Measurements from ENCODE around the gene TM9SF3.
"Not testable (repeated sequence)": the region's sequence is repeated elsewhere in the genome, so short reads cannot be mapped to it uniquely, and the experiment has no call there.

TM9SF3 gene

GRCh38 chr10:96606216-96606615 lies 19.4 kb upstream of the TM9SF3 start:
- FAIRE-seq (no peak), DNase-seq (ENCODE audit: extremely low spot score, insufficient read length, low read depth) (no peak)

DNA sequence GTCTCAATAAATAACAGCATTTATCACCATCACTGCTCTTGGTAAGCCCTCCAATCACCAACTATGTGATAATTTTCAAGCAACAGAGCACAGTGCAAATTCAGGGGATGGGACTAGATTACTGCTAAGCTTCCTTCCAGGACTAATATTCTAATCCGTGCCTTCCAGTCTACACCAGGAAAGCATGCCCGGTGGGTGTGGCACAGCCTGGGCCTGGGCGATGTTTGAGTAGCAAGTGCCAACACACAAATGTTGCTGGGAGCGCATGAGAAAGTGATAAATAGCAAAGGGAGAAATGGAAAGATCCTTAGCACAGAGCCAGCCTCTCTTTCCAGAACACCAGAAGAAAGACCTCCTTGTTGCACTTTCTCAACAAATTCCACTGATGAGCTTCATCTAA lies 13.5 kb upstream of the TM9SF3 start:
- DNase-seq (ENCODE audit: extremely low spot score, insufficient read length, low read depth) (no peak), FAIRE-seq (no peak)

- FAIRE-seq (no peak), DNase-seq (ENCODE audit: extremely low spot score, insufficient read length, low read depth) (no peak)
These were observed 12.0 kb upstream of the TM9SF3 start for GRCh38 chr10:96598846-96599245.

DNA sequence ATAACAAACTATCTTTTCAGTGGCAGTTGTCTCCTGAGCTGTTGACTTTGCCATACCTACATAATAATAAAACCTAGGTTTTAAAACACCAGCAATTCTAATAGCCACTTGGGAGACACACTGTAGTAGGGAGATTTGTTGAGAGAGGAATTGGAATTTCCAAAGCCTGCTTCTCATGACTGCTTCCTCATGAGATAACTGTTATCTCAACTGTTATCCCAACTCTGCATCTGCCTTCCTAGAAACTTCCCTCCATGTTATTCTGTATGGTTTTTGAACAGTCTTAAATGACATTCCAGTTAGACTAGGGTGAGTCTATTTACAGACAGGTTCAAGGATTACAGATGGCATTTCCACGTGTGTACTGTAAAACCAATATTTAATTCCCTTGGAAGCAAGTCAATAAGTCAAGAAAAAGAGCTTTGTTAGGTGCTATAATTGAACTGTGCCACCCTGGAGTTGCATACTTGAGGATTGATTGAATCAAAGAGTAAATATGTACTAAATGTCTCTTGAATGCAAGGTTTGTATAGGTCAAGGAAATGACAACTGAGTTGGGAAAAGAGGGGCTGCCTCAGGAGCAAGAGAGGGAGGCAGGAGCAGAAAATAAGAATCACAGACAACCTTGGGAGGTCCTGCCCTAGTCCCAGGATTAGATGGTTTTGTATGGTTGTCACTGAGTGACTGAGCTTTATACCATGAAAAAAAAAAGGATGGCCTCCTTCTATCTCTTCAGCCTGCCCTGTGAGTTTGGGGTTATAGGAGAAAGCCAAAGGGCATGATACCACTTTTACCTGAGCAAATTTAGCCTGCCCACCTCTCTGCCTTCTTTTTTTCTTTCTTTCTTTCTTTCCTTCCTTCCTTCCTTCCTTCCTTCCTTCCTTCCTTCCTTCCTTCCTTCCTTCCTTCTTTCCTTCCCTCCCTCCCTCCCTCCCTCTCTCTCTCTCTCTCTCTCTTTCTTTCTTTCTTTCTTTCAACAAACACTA lies 9.9 kb upstream of the TM9SF3 start:
- DNase-seq (ENCODE audit: extremely low spot score, insufficient read length, low read depth) (no peak), FAIRE-seq (no peak)

DNA sequence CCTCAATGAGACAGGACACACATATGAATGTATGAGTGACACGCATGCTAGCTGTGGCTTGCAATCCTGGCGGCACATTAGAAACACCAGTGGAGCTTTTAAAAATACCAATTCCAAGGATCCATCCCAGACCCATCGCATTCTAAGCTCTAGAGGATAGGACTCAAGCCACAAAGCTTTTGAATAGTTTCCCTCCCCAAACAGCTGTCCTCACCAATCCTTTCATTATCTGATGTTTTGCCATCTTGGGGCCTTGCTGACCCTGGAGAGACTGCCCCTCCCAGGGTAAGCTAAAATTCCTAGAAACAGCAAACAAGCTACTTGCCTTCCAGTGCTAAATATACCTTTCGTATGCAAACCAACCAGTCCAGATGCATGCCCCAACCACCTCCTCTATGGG lies 8.9 kb upstream of the TM9SF3 start:
- DNase-seq (ENCODE audit: extremely low spot score, insufficient read length, low read depth) (no peak), FAIRE-seq (no peak)

DNA sequence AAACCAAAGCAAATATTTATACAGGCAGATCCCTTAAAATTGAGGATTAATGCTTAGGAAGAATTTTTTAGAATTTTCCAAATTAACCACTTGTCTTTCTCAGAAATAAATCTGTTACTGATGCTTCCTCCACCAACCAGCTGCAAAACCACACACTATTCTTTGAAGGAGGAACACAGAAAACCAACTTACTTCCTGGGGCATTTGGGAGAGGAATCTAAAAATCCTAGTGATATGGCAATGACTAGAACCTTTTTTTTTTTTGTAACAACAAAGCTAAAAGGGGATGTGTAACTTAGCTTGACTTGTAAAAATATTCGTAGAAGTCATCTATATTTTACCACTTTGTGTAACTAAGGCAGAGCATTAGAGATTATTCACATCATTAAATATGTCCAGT lies 5.1 kb upstream of the TM9SF3 start:
- DNase-seq (ENCODE audit: extremely low spot score, insufficient read length, low read depth) (no peak), FAIRE-seq (no peak)

GRCh38 chr10:96588616-96589419 lies 2.0 kb upstream of the TM9SF3 start:
- FAIRE-seq = peak; percentile 82
- peak; percentile 38 for DNase-seq (ENCODE audit: extremely low spot score, insufficient read length, low read depth)

DNA sequence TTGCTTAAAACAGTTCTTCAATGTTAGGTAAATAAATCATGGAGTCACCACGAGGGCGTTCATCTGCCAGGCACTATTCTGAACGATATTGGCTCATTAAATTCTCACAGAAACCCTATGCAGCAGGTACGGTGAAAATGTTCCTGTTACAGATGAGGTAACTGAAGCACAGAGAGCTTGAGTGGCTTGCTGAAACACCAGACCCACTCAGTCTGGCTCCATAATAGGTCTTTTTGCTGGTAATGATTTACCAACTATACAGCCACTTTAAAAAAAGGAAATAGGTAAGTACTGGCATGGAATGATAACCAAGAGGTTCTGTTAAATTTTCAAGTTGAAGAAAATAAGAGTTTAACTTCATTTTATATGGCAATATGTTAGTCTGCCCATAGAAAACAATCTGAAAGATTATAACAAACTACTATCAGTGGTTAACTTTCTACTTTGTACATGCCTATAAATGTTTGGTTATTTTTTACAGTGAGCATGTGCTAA lies 1.3 kb upstream of the TM9SF3 start:
- no peak for DNase-seq (ENCODE audit: extremely low spot score, insufficient read length, low read depth)
- FAIRE-seq = peak; percentile 80

GRCh38 chr10:96587264-96588059 lies 650 bp upstream of the TM9SF3 start:
- FAIRE-seq (no peak), DNase-seq (ENCODE audit: extremely low spot score, insufficient read length, low read depth) (no peak)

- DNase-seq (ENCODE audit: extremely low spot score, insufficient read length, low read depth) = no peak
- FAIRE-seq = peak; percentile 81
These were observed 935 bp downstream of the TM9SF3 start for GRCh38 chr10:96585736-96586418.

DNA sequence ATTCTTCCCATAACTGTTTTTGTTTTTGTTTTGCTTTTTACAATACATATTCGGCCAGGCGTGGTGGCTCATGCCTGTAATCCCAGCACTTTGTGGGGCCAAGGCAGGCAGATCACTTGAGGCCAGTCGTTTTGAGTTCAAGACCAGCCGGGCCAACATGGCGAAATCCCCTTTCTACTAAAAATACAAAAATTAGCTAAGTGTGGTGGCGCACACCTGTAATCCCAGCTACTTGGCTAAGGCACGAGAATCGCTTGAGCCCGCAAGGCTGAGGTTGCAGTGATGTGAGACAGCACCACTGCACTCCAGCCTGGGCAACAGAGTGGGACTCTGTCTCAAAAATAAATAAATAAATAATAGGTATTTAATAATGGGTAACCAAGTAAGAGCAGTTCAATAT lies 2.3 kb downstream of the TM9SF3 start:
- no peak for FAIRE-seq

DNA sequence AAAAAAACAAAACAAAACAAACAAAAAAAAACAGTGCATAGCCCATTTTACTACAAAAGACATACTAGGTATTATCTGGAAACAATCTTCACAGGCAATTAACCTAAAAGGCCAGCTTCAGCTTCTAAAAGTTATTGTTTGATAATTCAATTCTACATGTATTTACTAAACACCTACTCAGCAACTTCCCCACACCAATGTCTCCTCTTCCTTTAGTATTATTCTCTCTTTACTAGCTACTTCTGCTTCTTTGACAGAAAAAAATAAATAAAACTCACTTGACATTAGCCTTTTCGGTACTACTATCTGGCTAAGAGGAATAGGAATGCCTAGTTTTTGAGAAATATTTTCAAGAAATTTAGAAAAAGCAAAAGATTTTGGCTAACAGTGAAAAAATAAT lies 2.8 kb downstream of the TM9SF3 start:
- DNase-seq (ENCODE audit: extremely low spot score, insufficient read length, low read depth) (no peak), FAIRE-seq (no peak)

More for the DNA sequence above, 2.3 kb downstream of the TM9SF3 start:
- no peak for DNase-seq (ENCODE audit: extremely low spot score, insufficient read length, low read depth)

DNA sequence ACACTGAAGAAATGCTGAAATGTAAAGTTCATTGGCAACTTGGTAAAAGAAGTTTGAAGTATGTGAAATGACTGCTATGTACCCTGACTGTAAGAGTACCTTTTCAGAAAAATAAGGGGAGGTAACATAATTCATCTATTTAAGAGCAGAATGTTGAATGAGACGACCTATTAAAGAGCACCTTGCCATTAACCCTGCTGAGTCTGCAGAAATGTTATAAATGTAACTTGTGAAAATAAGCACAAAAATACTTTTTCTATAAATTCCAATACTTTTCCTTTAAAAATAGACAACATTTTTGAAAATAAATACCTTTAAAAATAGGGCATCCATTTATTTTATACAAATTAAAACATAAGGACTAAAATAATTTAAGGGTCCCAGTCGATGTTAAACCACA lies 7.7 kb downstream of the TM9SF3 start:
- FAIRE-seq = no peak
- DNase-seq (ENCODE audit: extremely low spot score, insufficient read length, low read depth) = no peak

GRCh38 chr10:96578633-96579032 lies 8.2 kb downstream of the TM9SF3 start:
- no peak for DNase-seq (ENCODE audit: extremely low spot score, insufficient read length, low read depth)
- FAIRE-seq = no peak

DNA sequence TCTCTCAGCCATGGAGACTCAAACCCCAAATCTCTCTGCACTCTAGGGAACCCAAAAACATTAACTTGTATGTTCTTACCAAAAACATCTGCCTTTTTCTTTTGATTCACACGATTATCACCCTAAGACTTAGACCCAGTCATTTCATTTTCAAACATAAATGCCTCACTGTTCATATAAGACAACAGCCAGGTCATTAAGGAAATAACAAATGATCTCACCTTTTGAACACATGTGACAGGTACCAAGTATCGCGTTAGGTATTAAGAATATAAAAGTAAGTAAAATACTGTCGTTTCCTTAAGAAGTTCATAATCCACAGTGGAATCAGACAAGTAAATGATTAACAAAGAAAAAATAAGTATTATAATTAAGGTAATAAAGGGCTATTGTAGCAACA lies 8.8 kb downstream of the TM9SF3 start:
- no peak for FAIRE-seq
- no peak for DNase-seq (ENCODE audit: extremely low spot score, insufficient read length, low read depth)

- DNase-seq (ENCODE audit: extremely low spot score, insufficient read length, low read depth) = no peak
These were observed 9.7 kb downstream of the TM9SF3 start for GRCh38 chr10:96577069-96577468.

DNA sequence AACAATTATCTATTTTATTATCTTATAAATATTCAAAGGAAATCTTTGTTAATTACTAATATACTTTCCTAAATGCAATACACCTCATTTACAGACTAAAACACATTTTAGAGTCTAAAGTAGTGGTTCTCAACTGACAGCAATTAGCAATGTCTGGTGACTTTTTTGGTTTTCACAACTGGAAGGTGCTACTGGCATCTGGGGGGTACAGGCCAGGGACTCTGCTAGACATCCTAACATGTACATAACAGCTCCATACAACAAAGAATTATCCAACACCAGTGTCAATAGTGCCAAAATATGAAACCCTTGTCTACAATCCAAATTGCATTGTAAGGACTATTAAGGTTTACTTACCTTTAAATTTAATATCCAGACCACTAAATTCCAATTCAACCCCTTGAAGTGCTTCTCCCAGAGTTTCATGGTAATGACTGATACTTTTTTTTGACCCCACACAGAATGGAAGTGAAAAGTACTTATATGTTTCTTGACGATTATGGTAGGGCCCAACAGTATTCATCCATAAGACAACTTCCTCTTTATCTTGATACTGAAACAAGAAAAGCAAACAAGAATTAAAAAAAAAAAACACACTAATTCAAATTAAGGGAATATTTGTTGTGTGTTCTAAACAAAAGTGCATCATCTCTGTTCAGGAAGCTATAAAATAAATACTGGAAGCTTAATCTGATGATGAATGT lies 10.4 kb downstream of the TM9SF3 start:
- no peak for DNase-seq (ENCODE audit: extremely low spot score, insufficient read length, low read depth)
- FAIRE-seq = no peak

More at GRCh38 chr10:96577069-96577468, 9.7 kb downstream of the TM9SF3 start:
- no peak for FAIRE-seq

- DNase-seq (ENCODE audit: extremely low spot score, insufficient read length, low read depth); FAIRE-seq: not testable (repeated sequence)
These were observed 12.2 kb downstream of the TM9SF3 start for GRCh38 chr10:96574564-96574963.

- FAIRE-seq (no peak), DNase-seq (ENCODE audit: extremely low spot score, insufficient read length, low read depth) (no peak)
These were observed 13.8 kb downstream of the TM9SF3 start for GRCh38 chr10:96573036-96573435.

Data from GM18507 (cell line).